ENCODE data around the gene CHD2. TPM values are rescaled to one million over a fixed set of nuclear protein-coding genes. Genes with fewer than 3 reads are reported as not detected.
"Not testable (repeated sequence)": the region's sequence is repeated elsewhere in the genome, so short reads cannot be mapped to it uniquely, and the experiment has no call there.

The CHD2 gene
- total RNA-seq, 1 experiment from 2014 or later = 37.3 TPM

- Histone ChIP-seq H3K9me3 (ENCODE audit: low read length) (no peaks in the 10 kb centered on the region), H4K20me1 (ENCODE audit: insufficient read depth, low read depth, low read length) (no peaks in the 10 kb centered on the region), H3K4me3 (ENCODE audit: low read length) (no peak overlapping the region), H3K79me2 (ENCODE audit: low read length) (no peaks in the 10 kb centered on the region), H3K4me2 (ENCODE audit: low read depth, low read length, poor library complexity, severe bottlenecking) (no peak overlapping the region), H3K4me1 (ENCODE audit: low read length) (peaks cover 16% of the 10 kb centered on the region), H3K9ac (ENCODE audit: low read length) (no peak overlapping the region), H2AFZ (ENCODE audit: low read length) (no peak overlapping the region), H3K9me2 (replicated peaks; ENCODE audit: insufficient read depth, low read length) (no peaks in the 10 kb centered on the region), H3K36me3 (ENCODE audit: insufficient read depth, low read length) (no peaks in the 10 kb centered on the region), H3K27me3 (ENCODE audit: low read length) (no peaks in the 10 kb centered on the region), H3K27ac (ENCODE audit: low read length) (no peak overlapping the region)
- DNase-seq = no peak
Observed at GRCh38 chr15:93059442-93059841, 159.3 kb downstream of the CHD2 start.

- Histone ChIP-seq H3K4me2 (ENCODE audit: low read depth, low read length, poor library complexity, severe bottlenecking) (peak overlapping the region; percentile 44), H3K9ac (ENCODE audit: low read length) (no peak overlapping the region), H3K79me2 (ENCODE audit: low read length) (no peaks in the 10 kb centered on the region), H3K9me3 (ENCODE audit: low read length) (no peaks in the 10 kb centered on the region), H3K27ac (ENCODE audit: low read length) (no peak overlapping the region), H3K36me3 (ENCODE audit: insufficient read depth, low read length) (no peaks in the 10 kb centered on the region), H3K9me2 (replicated peaks; ENCODE audit: insufficient read depth, low read length) (no peaks in the 10 kb centered on the region), H2AFZ (ENCODE audit: low read length) (no peak overlapping the region), H3K4me1 (ENCODE audit: low read length) (peaks cover 16% of the 10 kb centered on the region), H4K20me1 (ENCODE audit: insufficient read depth, low read depth, low read length) (no peaks in the 10 kb centered on the region), H3K27me3 (ENCODE audit: low read length) (no peaks in the 10 kb centered on the region), H3K4me3 (ENCODE audit: low read length) (no peak overlapping the region; the same call in 1 of the 2 replicates)
- DNase-seq = no peak
Observed at GRCh38 chr15:93060336-93061248, 160.5 kb downstream of the CHD2 start.

DNA sequence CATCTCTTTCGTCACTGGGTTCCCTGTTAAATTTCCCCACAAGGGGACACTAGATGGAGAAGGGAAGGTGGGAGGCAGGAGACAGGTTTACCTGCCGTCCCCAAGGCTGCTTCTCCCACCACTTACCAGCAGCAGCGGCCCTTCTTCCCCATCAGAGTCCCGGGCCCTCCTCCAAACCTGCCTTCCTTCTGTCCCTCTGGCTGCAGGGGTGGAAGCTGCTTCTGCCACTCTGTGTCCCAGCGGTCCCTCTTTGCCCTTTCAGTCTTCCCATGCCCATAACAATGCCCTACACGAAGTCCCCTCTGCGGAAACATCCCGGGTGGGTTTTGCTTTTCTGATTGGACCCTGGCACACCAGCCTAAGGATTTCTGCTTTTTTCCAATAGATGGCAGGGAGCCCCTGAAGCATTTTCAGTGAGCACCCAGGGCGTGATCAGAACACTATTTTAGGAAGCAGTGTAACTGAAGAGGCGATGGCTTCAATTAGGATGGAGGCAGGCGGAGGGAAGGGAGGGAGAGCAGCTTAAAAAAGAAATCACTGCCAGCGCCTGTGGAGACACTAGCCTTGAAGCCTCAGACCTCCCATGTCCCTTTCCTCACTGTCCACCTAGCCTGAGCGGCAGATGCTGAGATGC is 162.6 kb downstream of the CHD2 start:
- not testable (repeated sequence) for H3K9ac ChIP-seq (ENCODE audit: low read length); H3K27me3 ChIP-seq (ENCODE audit: low read length); H3K4me2 ChIP-seq (ENCODE audit: low read depth, low read length, poor library complexity, severe bottlenecking); DNase-seq; H2AFZ ChIP-seq (ENCODE audit: low read length); H4K20me1 ChIP-seq (ENCODE audit: insufficient read depth, low read depth, low read length); H3K36me3 ChIP-seq (ENCODE audit: insufficient read depth, low read length); H3K9me3 ChIP-seq (ENCODE audit: low read length); H3K9me2 ChIP-seq (replicated peaks; ENCODE audit: insufficient read depth, low read length); H3K27ac ChIP-seq (ENCODE audit: low read length); H3K4me3 ChIP-seq (ENCODE audit: low read length); H3K79me2 ChIP-seq (ENCODE audit: low read length)
- H3K4me1 ChIP-seq (ENCODE audit: low read length) = peaks cover 16% of the 10 kb centered on the region

- no peak for DNase-seq
- peaks cover 16% of the 10 kb centered on the region for H3K4me1 ChIP-seq (ENCODE audit: low read length)
- no peaks in the 10 kb centered on the region for H3K27me3 ChIP-seq (ENCODE audit: low read length)
- H3K79me2 ChIP-seq (ENCODE audit: low read length) = no peaks in the 10 kb centered on the region
- H3K36me3 ChIP-seq (ENCODE audit: insufficient read depth, low read length) = no peaks in the 10 kb centered on the region
- no peak overlapping the region for H3K9ac ChIP-seq (ENCODE audit: low read length)
- H3K9me3 ChIP-seq (ENCODE audit: low read length) = no peaks in the 10 kb centered on the region
- no peak overlapping the region for H2AFZ ChIP-seq (ENCODE audit: low read length)
- no peaks in the 10 kb centered on the region for H3K9me2 ChIP-seq (replicated peaks; ENCODE audit: insufficient read depth, low read length)
- H3K27ac ChIP-seq (ENCODE audit: low read length) = no peak overlapping the region
- no peak overlapping the region for H3K4me3 ChIP-seq (ENCODE audit: low read length)
- H3K4me2 ChIP-seq (ENCODE audit: low read depth, low read length, poor library complexity, severe bottlenecking) = no peak overlapping the region
- no peaks in the 10 kb centered on the region for H4K20me1 ChIP-seq (ENCODE audit: insufficient read depth, low read depth, low read length)
Observed at GRCh38 chr15:93063262-93063671, 163.1 kb downstream of the CHD2 start.

- H3K4me1 ChIP-seq (ENCODE audit: low read length) = peaks cover 16% of the 10 kb centered on the region
- H3K9ac ChIP-seq (ENCODE audit: low read length) = no peak overlapping the region
- H2AFZ ChIP-seq (ENCODE audit: low read length) = no peak overlapping the region
- no peaks in the 10 kb centered on the region for H3K79me2 ChIP-seq (ENCODE audit: low read length)
- H3K9me2 ChIP-seq (replicated peaks; ENCODE audit: insufficient read depth, low read length) = no peaks in the 10 kb centered on the region
- no peaks in the 10 kb centered on the region for H3K9me3 ChIP-seq (ENCODE audit: low read length)
- no peak overlapping the region for H3K4me2 ChIP-seq (ENCODE audit: low read depth, low read length, poor library complexity, severe bottlenecking)
- no peak overlapping the region for H3K4me3 ChIP-seq (ENCODE audit: low read length)
- no peak overlapping the region for H3K27ac ChIP-seq (ENCODE audit: low read length)
- no peaks in the 10 kb centered on the region for H4K20me1 ChIP-seq (ENCODE audit: insufficient read depth, low read depth, low read length)
- no peaks in the 10 kb centered on the region for H3K27me3 ChIP-seq (ENCODE audit: low read length)
- no peak for DNase-seq
- H3K36me3 ChIP-seq (ENCODE audit: insufficient read depth, low read length) = no peaks in the 10 kb centered on the region
Observed at GRCh38 chr15:93063796-93064690, 163.9 kb downstream of the CHD2 start.

DNA sequence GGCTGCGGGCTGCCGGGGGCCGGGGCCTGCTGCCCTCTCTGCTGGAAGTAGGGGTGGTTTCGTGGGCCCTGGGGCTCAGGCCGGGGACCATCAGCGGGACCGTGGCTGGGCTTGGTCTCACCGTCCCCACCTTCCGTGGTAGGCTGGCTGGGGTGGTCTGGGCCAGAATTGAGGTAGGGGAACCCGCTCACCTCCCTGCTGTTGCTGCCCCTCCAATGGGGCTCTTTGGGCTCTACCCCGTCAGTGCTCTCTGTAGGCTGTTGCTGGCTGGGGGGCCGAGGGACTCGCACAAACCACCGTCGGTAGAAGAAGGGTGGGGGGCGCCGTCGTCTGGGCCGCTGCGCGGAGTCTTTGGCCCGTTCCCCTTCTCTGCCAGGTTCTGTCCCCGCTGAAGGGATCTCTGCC is 165.5 kb downstream of the CHD2 start:
- Histone ChIP-seq H3K27ac (ENCODE audit: low read length) (no peak overlapping the region), H3K4me1 (ENCODE audit: low read length) (peaks cover 11% of the 10 kb centered on the region), H2AFZ (ENCODE audit: low read length) (no peak overlapping the region), H3K4me3 (ENCODE audit: low read length) (no peak overlapping the region), H4K20me1 (ENCODE audit: insufficient read depth, low read depth, low read length) (no peaks in the 10 kb centered on the region), H3K36me3 (ENCODE audit: insufficient read depth, low read length) (no peaks in the 10 kb centered on the region), H3K9me3 (ENCODE audit: low read length) (no peaks in the 10 kb centered on the region), H3K27me3 (ENCODE audit: low read length) (no peaks in the 10 kb centered on the region), H3K4me2 (ENCODE audit: low read depth, low read length, poor library complexity, severe bottlenecking) (no peak overlapping the region), H3K9me2 (replicated peaks; ENCODE audit: insufficient read depth, low read length) (no peaks in the 10 kb centered on the region), H3K79me2 (ENCODE audit: low read length) (no peaks in the 10 kb centered on the region), H3K9ac (ENCODE audit: low read length) (no peak overlapping the region)
- no peak for DNase-seq

GRCh38 chr15:93066224-93066681 is 166.1 kb downstream of the CHD2 start:
- Histone ChIP-seq H3K79me2 (ENCODE audit: low read length) (no peaks in the 10 kb centered on the region), H3K9me2 (replicated peaks; ENCODE audit: insufficient read depth, low read length) (no peaks in the 10 kb centered on the region), H3K4me3 (ENCODE audit: low read length) (no peak overlapping the region), H3K4me1 (ENCODE audit: low read length) (peaks cover 5% of the 10 kb centered on the region), H3K27ac (ENCODE audit: low read length) (no peak overlapping the region), H3K9me3 (ENCODE audit: low read length) (no peaks in the 10 kb centered on the region), H3K36me3 (ENCODE audit: insufficient read depth, low read length) (no peaks in the 10 kb centered on the region), H3K9ac (ENCODE audit: low read length) (no peak overlapping the region), H4K20me1 (ENCODE audit: insufficient read depth, low read depth, low read length) (no peaks in the 10 kb centered on the region), H2AFZ (ENCODE audit: low read length) (no peak overlapping the region), H3K4me2 (ENCODE audit: low read depth, low read length, poor library complexity, severe bottlenecking) (no peak overlapping the region), H3K27me3 (ENCODE audit: low read length) (no peaks in the 10 kb centered on the region)
- DNase-seq = no peak

All from Karpas-422 (cell line).